Chondrocyte (in vitro differentiated cells): ENCODE measurements around the gene PRSS22. TPM values are rescaled to one million over a fixed set of nuclear protein-coding genes. Genes with fewer than 3 reads are reported as not detected.

ENCODE experiments used
- DNase-seq: peaks from one replicate; pipeline ENCODE4 v3.0.0; 2021; ENCODE audit warnings: mixed read lengths, low spot score
- H3K27ac Mint-ChIP-seq: one replicate; pipeline ENCODE4 v1.8.0; 2021; ENCODE audit warnings: mild to moderate bottlenecking, moderate library complexity, mixed read lengths; ENCODE audit not compliant: unreplicated experiment
- H3K27me3 Mint-ChIP-seq: 2 replicates; pipeline ENCODE4 v1.8.0; 2021; ENCODE audit warnings: low read depth, mixed read lengths
- H3K36me3 Mint-ChIP-seq: 2 replicates; pipeline ENCODE4 v1.8.0; 2021; ENCODE audit warnings: low read depth, mixed read lengths
- H3K4me1 Mint-ChIP-seq: 2 replicates; pipeline ENCODE4 v1.8.0; 2021; ENCODE audit warnings: low read depth, mild to moderate bottlenecking, mixed read lengths
- H3K4me3 Mint-ChIP-seq: one replicate; pipeline ENCODE4 v1.8.0; 2021; ENCODE audit warnings: mild to moderate bottlenecking, moderate library complexity, mixed read lengths; ENCODE audit not compliant: unreplicated experiment
- H3K9me3 Mint-ChIP-seq: 2 replicates; pipeline ENCODE4 v1.8.0; 2021; ENCODE audit warnings: low read depth, mixed read lengths
- CTCF ChIP-seq: fragments of 200-600 bp; sonication (generic); IDR thresholded peaks from 2 replicates; pipeline ENCODE4 v1.5.0; 2021; ENCODE audit warnings: antibody characterized with exemption, mild to moderate bottlenecking, moderate library complexity
- total RNA-seq: library from RNA; stranded (reverse); gene quantifications from 3 replicates; pipeline ENCODE4 v1.2.1, GENCODE V29; 2021

PRSS22 gene
- total RNA-seq, 1 donor from 2014 or later = not detected

- DNase-seq = peak; percentile 48
- Mint-ChIP-seq H3K27ac (no peak overlapping the region), H3K36me3 (peaks cover 5% of the 10 kb centered on the region), H3K9me3 (peaks cover 29% of the 10 kb centered on the region), H3K27me3 (peaks cover 47% of the 10 kb centered on the region), H3K4me3 (no peak overlapping the region), H3K4me1 (no peaks in the 10 kb centered on the region)
- TF ChIP-seq CTCF = no peak
These were observed 49.8 kb downstream of the PRSS22 start for GRCh38 chr16:2808181-2808580.

GRCh38 chr16:2806286-2806685, 51.7 kb downstream of the PRSS22 start:
- peaks cover 43% of the 10 kb centered on the region for H3K27me3 Mint-ChIP-seq
- no peaks in the 10 kb centered on the region for H3K4me1 Mint-ChIP-seq
- peak; percentile 41 for DNase-seq
- peaks cover 5% of the 10 kb centered on the region for H3K36me3 Mint-ChIP-seq
- no peak overlapping the region for H3K27ac Mint-ChIP-seq
- no peak overlapping the region for H3K4me3 Mint-ChIP-seq
- TF ChIP-seq CTCF = no peak
- H3K9me3 Mint-ChIP-seq = peaks cover 32% of the 10 kb centered on the region

- peaks cover 34% of the 10 kb centered on the region for H3K27me3 Mint-ChIP-seq
- no peak overlapping the region for H3K4me3 Mint-ChIP-seq
- H3K9me3 Mint-ChIP-seq = peaks cover 32% of the 10 kb centered on the region
- peaks cover 5% of the 10 kb centered on the region for H3K36me3 Mint-ChIP-seq
- TF ChIP-seq CTCF = no peak
- no peaks in the 10 kb centered on the region for H3K4me1 Mint-ChIP-seq
- H3K27ac Mint-ChIP-seq = no peak overlapping the region
- DNase-seq = peak; percentile 61
These were observed 53.2 kb downstream of the PRSS22 start for GRCh38 chr16:2804728-2805127.

GRCh38 chr16:2803545-2804195, 54.3 kb downstream of the PRSS22 start:
- TF ChIP-seq CTCF = no peak
- H3K4me3 Mint-ChIP-seq = no peak overlapping the region
- H3K36me3 Mint-ChIP-seq = peaks cover 3% of the 10 kb centered on the region
- no peak overlapping the region for H3K27ac Mint-ChIP-seq
- H3K4me1 Mint-ChIP-seq = no peaks in the 10 kb centered on the region
- peaks cover 22% of the 10 kb centered on the region for H3K9me3 Mint-ChIP-seq
- DNase-seq = no peak
- peaks cover 24% of the 10 kb centered on the region for H3K27me3 Mint-ChIP-seq

Other genes starting within 250 kb of the PRSS22 start
- 27.3 to 29.7 TPM (median 27.4 TPM) in 3 replicates for gene KCTD5, start 175.6 kb downstream of the PRSS22 start, total RNA-seq
- gene PRSS27, start 137.9 kb downstream of the PRSS22 start, total RNA-seq = 2.8 to 4.3 TPM (median 3.1 TPM) in 3 replicates
- gene SRRM2, start 105.5 kb downstream of the PRSS22 start, total RNA-seq = 363 to 615 TPM (median 378 TPM) in 3 replicates
- gene ELOB, start 80.9 kb downstream of the PRSS22 start, total RNA-seq = 205 to 231 TPM (median 225 TPM) in 3 replicates
- not detected in 3 replicates for gene PRSS33, start 70.6 kb downstream of the PRSS22 start, total RNA-seq
- not detected in 3 replicates for gene PRSS41, start 59.7 kb downstream of the PRSS22 start, total RNA-seq
- not detected in 3 replicates for gene PRSS21, start 40.9 kb downstream of the PRSS22 start, total RNA-seq
- 2.1 to 2.6 TPM in 2 of 3 replicates, not detected in the other for gene ZG16B, start 27.9 kb downstream of the PRSS22 start, total RNA-seq
- gene FLYWCH2, start 25.0 kb upstream of the PRSS22 start, total RNA-seq = 33.4 to 43.1 TPM (median 34.7 TPM) in 3 replicates
- 36.1 to 47.1 TPM (median 38.6 TPM) in 3 replicates for gene FLYWCH1, start 53.8 kb upstream of the PRSS22 start, total RNA-seq
- not detected in 3 replicates for gene KREMEN2, start 106.1 kb upstream of the PRSS22 start, total RNA-seq
- gene PAQR4, start 111.2 kb upstream of the PRSS22 start, total RNA-seq = 8.2 to 15.9 TPM (median 9.5 TPM) in 3 replicates
- gene PKMYT1, start 122.3 kb upstream of the PRSS22 start, total RNA-seq = 6.2 to 23.2 TPM (median 7.2 TPM) in 3 replicates
- gene CLDN9, start 154.8 kb upstream of the PRSS22 start, total RNA-seq = not detected in 3 replicates
- gene CLDN6, start 160.0 kb upstream of the PRSS22 start, total RNA-seq = 0.27 to 0.69 TPM in 2 of 3 replicates, not detected in the other
- gene TNFRSF12A, start 162.2 kb upstream of the PRSS22 start, total RNA-seq = 156 to 177 TPM (median 165 TPM) in 3 replicates
- gene HCFC1R1, start 165.8 kb upstream of the PRSS22 start, total RNA-seq = 74.0 to 101 TPM (median 79.3 TPM) in 3 replicates
- 27.4 to 33.4 TPM (median 28.8 TPM) in 3 replicates for gene THOC6, start 165.9 kb upstream of the PRSS22 start, total RNA-seq
- not detected in 3 replicates for gene BICDL2, start 178.8 kb upstream of the PRSS22 start, total RNA-seq
- 0.34 TPM in 1 of 3 replicates, not detected in the others for gene MMP25, start 188.4 kb upstream of the PRSS22 start, total RNA-seq
- 7.3 to 21.0 TPM (median 17.8 TPM) in 3 replicates for gene IL32, start 207.5 kb upstream of the PRSS22 start, total RNA-seq
- not detected in 3 replicates for gene ZSCAN10, start 241.1 kb upstream of the PRSS22 start, total RNA-seq